Naive B cell (primary cell): Measurements from ENCODE around the gene COL4A4. TPM values are rescaled to one million over a fixed set of nuclear protein-coding genes. Genes with fewer than 3 reads are reported as not detected.

Experiments used
- ATAC-seq, 2 donors: fragments of 150-1000 bp; cut with Tn5 transposase; 2 replicates each; pipeline ENCODE4 v1.10.0; 2021; ENCODE audit warnings: low read depth in 2 of 2, mild to moderate bottlenecking in 2 of 2, moderate library complexity in 2 of 2
- DNase-seq: peaks from one replicate; pipeline ENCODE4 v3.0.0; 2022
- H3K27ac Mint-ChIP-seq, 6 donors: one replicate each; pipeline ENCODE4 v1.8.0; 2020 to 2022; ENCODE audit warnings: mild to moderate bottlenecking in 6 of 6, mixed read lengths in 6 of 6, moderate library complexity in 5 of 6, inconsistent platforms in 2 of 6
- H3K27me3 Mint-ChIP-seq, 3 donors: one replicate each; pipeline ENCODE4 v1.8.0; 2021 to 2022; ENCODE audit warnings: mixed read lengths in 3 of 3, mild to moderate bottlenecking in 1 of 3
- H3K36me3 Mint-ChIP-seq, 2 donors: one replicate each; pipeline ENCODE4 v1.8.0; 2020 to 2022; ENCODE audit warnings: mixed read lengths in 2 of 2, inconsistent platforms in 1 of 2, mild to moderate bottlenecking in 1 of 2
- H3K4me1 Mint-ChIP-seq, 3 donors: one replicate each; pipeline ENCODE4 v1.8.0; 2020 to 2022; ENCODE audit warnings: mixed read lengths in 3 of 3, inconsistent platforms in 1 of 3, mild to moderate bottlenecking in 1 of 3, moderate library complexity in 1 of 3
- H3K4me3 Mint-ChIP-seq, 8 donors: one replicate each; pipeline ENCODE4 v1.8.0; 2020 to 2022; ENCODE audit warnings: mild to moderate bottlenecking in 8 of 8, mixed read lengths in 8 of 8, moderate library complexity in 8 of 8, inconsistent platforms in 2 of 8
- H3K9me3 Mint-ChIP-seq, 7 donors: one replicate each; pipeline ENCODE4 v1.8.0; 2020 to 2022; ENCODE audit warnings: mixed read lengths in 7 of 7, mild to moderate bottlenecking in 5 of 7, inconsistent platforms in 2 of 7, moderate library complexity in 1 of 7
- polyA plus RNA-seq, 6 donors: library from polyadenylated mRNA; unstranded; fragments of 300-500 nt; fragmentation: Illumina TruSeq; gene quantifications; one replicate each; pipeline ENCODE4 v1.2.3, GENCODE V29; 2021; ENCODE audit warnings: low read depth in 6 of 6

Gene COL4A4
- polyA plus RNA-seq, 6 donors from 2014 or later = 0.03 to 1.7 (median 0.57) TPM; not detected in 1

DNA sequence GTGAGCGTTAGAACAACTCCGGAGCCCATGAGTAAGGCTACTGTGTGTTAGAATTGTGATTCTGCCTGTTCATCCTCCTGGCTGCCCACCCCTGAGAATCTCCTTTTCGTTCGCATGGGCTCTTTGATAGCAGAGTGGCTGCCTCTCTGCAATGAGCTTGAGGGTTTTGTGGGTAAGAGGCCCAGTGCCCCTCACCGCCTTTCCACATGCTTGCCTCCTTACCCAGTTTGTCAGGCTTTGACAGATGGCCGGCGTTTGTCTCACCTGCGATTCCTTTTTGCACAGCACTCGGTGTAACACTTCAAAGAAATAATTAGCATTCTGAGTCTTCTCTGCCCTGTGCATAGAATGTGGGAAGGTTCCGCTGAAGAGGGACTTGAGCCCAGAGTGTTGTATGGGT lies 190.2 kb downstream of the COL4A4 start:
- Mint-ChIP-seq H3K4me1 (peaks cover 37 to 56% (median 48%) of the 10 kb centered on the region in 3 donors), H3K4me3 (no peak overlapping the region), H3K27ac (peak overlapping the region in 2 of 6 donors; percentile 30 to 92), H3K9me3 (no peaks in the 10 kb centered on the region), H3K27me3 (no peaks in the 10 kb centered on the region), H3K36me3 (peaks cover 0 to 17% of the 10 kb centered on the region in 2 donors)
- DNase-seq (no peak), ATAC-seq (no peak)

DNA sequence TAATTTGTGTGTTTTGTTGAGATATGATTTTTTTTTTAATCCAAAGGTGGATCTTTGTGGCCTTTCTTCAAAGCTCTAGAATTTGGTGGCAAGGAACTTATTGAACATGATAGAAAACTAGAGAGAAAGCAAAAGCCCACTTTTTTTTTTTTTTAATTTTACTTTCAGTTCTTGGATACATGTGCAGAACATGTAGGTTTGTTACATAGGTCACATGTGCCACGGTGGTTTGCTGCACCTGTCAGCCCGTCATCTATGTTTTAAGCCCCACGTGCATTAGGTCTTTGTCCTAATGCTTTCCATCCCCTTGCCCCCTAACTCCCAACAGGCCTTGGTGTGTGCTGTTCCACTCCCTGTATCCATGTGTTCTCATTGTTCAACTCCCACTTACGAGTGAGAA lies 192.2 kb downstream of the COL4A4 start:
- H3K36me3 Mint-ChIP-seq = peaks cover 0 to 9% of the 10 kb centered on the region in 2 donors
- H3K27me3 Mint-ChIP-seq = no peaks in the 10 kb centered on the region
- peak overlapping the region; percentile 73 to 91 (median 83) for H3K4me3 Mint-ChIP-seq
- H3K4me1 Mint-ChIP-seq = peaks cover 32 to 58% (median 44%) of the 10 kb centered on the region in 3 donors
- H3K9me3 Mint-ChIP-seq = peaks cover 0 to 2% (median 0%) of the 10 kb centered on the region in 7 donors
- H3K27ac Mint-ChIP-seq = peak overlapping the region; percentile 92 to 99 (median 98)
- ATAC-seq (peak; percentile 47 to 49), DNase-seq (peak; percentile 39)

DNA sequence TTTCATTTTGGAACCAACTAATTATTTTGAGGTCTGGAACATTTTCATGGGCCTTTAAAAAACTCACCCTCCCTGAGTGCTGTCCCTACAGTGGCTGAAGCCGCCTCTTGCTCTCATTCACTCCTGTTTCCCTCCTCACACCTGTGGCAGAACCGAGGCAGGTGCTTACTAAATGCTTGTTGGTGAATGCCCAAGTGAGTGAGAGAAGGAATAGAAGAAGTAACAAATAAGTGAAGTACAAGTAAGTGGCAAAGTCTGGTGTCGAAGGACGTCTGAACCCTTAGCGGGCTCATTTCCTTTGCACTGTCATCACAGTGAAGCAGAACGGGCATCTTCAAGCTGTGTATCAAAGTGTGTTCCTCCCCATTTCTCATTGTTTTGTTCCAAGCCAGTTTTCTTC lies 192.9 kb downstream of the COL4A4 start:
- peaks cover 32 to 56% (median 40%) of the 10 kb centered on the region in 3 donors for H3K4me1 Mint-ChIP-seq
- ATAC-seq (peak; percentile 85 to 86), DNase-seq (peak; percentile 40)
- peaks cover 0 to 2% (median 0%) of the 10 kb centered on the region in 7 donors for H3K9me3 Mint-ChIP-seq
- H3K4me3 Mint-ChIP-seq = peak overlapping the region; percentile 73 to 91 (median 83)
- H3K27me3 Mint-ChIP-seq = no peaks in the 10 kb centered on the region
- peak overlapping the region; percentile 92 to 99 (median 98) for H3K27ac Mint-ChIP-seq
- peaks cover 0 to 9% of the 10 kb centered on the region in 2 donors for H3K36me3 Mint-ChIP-seq

DNA sequence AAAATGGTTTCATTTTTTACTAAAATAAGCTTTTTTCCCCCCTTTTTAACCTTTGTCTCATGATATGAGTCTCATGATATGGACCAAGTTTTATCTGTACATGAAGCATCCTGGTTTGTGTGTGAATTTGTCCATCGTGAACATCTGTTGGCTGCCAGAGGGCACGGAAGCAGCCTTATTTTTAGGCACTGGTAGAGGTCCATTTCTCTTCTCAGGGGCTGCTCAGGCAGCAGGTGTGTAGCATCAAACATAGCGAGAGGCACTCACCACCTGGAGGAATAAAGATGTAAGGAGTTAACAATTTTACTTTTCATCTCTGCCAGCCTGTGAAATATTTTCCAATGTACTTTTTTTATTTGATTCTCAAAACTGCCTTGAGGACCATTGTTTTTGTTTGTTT lies 193.6 kb downstream of the COL4A4 start:
- Mint-ChIP-seq H3K9me3 (peaks cover 0 to 2% (median 0%) of the 10 kb centered on the region in 7 donors), H3K27me3 (no peaks in the 10 kb centered on the region), H3K4me1 (peaks cover 32 to 56% (median 38%) of the 10 kb centered on the region in 3 donors), H3K27ac (peak overlapping the region; percentile 92 to 99 (median 98)), H3K4me3 (peak overlapping the region; percentile 73 to 91 (median 83)), H3K36me3 (peaks cover 0 to 9% of the 10 kb centered on the region in 2 donors)
- DNase-seq (no peak), ATAC-seq (peak; percentile 47)

DNA sequence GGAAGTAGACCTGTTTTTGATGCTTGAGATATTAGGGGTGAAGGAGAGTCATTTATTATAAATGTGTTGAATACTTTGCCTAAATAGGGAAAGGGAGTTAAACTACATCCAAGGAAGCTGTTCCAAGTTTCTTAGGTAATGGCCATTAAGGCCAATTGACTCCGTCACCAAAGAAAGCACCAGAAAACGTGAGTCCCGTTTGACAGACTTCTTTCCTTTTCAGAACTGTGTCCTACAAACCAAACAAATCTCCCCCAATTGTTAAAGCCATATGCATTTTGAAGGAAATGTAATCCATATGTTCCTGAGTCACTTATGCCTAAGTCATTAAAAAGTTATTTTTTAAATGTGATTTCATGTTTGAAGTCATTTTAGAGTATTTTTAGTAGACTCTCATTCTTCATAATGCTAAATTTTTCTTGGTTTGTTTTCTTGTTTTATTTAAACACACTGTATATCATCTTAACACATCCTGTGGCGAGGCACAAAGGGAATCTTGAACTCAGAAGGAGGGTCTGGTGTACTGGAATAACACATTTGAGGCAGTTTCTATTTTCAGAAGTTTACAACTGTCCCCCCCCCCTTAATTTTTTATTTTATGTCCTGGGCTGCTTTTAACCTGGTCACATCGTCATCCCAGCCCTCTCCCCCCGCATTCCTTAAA lies 194.5 kb downstream of the COL4A4 start:
- DNase-seq = no peak
- Mint-ChIP-seq H3K9me3 (peaks cover 0 to 2% (median 0%) of the 10 kb centered on the region in 7 donors), H3K4me3 (peak overlapping the region in 7 of 8 donors; percentile 37 to 91 (median 80)), H3K4me1 (peaks cover 32 to 56% (median 38%) of the 10 kb centered on the region in 3 donors), H3K36me3 (peaks cover 0 to 9% of the 10 kb centered on the region in 2 donors), H3K27me3 (no peaks in the 10 kb centered on the region), H3K27ac (peak overlapping the region; percentile 39 to 99 (median 96))
- ATAC-seq = no peak

DNA sequence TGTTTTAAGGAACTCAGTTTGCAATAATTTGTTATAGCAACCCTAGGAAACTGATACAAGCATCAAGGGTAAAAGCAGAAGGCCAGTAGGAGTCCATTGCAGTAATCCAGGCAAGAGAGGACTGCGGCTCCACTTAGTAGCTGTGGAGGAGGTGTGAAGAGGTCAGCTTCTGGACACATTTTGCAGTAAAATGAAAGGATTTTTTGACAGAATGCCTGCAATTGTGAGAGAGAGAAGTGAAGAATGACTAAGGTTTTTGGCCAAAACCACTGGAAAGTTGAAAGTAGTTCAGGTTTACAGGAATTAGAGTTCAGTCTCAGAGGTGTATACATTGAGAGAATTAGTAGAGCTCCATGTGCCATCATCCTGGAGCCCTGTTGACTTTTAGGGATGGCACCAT lies 198.6 kb downstream of the COL4A4 start:
- ATAC-seq (no peak), DNase-seq (no peak)
- H3K9me3 Mint-ChIP-seq = peaks cover 0 to 2% (median 0%) of the 10 kb centered on the region in 7 donors
- no peaks in the 10 kb centered on the region for H3K27me3 Mint-ChIP-seq
- peaks cover 7 to 21% (median 21%) of the 10 kb centered on the region in 3 donors for H3K4me1 Mint-ChIP-seq
- H3K36me3 Mint-ChIP-seq = peaks cover 0 to 2% of the 10 kb centered on the region in 2 donors
- H3K27ac Mint-ChIP-seq = no peak overlapping the region
- H3K4me3 Mint-ChIP-seq = no peak overlapping the region

DNA sequence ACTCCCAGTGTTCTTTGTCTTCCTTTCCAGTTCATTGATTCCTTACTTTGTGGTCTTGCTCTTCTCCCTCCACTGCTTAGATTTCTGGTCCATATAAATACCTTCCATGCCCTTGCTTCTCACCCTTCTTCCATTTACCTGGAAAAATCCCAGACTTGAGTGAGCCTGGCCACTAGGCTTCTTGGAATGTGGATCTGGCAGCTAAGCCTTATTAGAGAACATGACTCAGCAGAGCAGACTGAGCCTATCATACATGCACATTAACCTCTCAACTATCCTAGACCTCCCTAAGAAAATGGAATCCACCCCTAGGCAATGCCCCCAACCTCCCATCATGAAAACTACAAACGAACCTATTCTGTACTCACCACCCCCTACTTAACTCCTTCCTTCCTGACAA lies 200.5 kb downstream of the COL4A4 start:
- ATAC-seq = no peak
- H3K4me3 Mint-ChIP-seq = no peak overlapping the region
- H3K4me1 Mint-ChIP-seq = peaks cover 0 to 9% (median 3%) of the 10 kb centered on the region in 3 donors
- H3K9me3 Mint-ChIP-seq = peaks cover 0 to 9% (median 3%) of the 10 kb centered on the region in 7 donors
- no peak for DNase-seq
- peaks cover 0 to 11% of the 10 kb centered on the region in 2 donors for H3K36me3 Mint-ChIP-seq
- H3K27me3 Mint-ChIP-seq = no peaks in the 10 kb centered on the region
- H3K27ac Mint-ChIP-seq = no peak overlapping the region

DNA sequence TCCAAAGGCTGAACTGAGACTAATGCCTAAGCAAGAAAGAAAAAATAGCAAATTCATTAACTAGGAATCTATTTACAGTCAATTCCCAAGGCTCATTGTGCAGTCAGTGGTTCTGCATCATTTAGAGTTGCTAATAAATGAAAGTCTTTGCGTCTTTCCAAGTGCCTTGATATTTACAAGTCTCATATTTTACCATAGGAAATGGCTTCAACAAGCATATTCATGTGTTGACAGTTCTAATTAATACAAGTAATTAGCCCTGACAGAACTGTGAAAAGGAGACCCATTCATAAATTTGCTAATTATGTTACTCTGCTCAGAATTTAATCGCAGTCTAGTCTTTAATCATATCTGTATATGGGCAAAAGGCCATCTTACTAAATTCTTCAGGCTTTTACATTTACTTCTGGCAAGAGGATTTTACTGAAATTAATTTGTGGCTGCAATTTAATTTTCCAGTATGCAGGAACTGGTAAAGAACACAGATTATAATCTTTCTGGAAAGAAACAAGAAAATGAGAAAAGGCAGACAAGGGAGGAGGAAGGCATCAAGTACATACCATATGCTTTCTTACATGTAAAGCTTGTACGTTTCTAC lies 201.7 kb downstream of the COL4A4 start:
- no peaks in the 10 kb centered on the region for H3K27me3 Mint-ChIP-seq
- peaks cover 0 to 9% (median 1%) of the 10 kb centered on the region in 3 donors for H3K4me1 Mint-ChIP-seq
- peaks cover 0 to 13% (median 5%) of the 10 kb centered on the region in 7 donors for H3K9me3 Mint-ChIP-seq
- ATAC-seq = no peak
- no peak overlapping the region for H3K27ac Mint-ChIP-seq
- H3K36me3 Mint-ChIP-seq = peaks cover 0 to 16% of the 10 kb centered on the region in 2 donors
- no peak overlapping the region for H3K4me3 Mint-ChIP-seq
- no peak for DNase-seq

DNA sequence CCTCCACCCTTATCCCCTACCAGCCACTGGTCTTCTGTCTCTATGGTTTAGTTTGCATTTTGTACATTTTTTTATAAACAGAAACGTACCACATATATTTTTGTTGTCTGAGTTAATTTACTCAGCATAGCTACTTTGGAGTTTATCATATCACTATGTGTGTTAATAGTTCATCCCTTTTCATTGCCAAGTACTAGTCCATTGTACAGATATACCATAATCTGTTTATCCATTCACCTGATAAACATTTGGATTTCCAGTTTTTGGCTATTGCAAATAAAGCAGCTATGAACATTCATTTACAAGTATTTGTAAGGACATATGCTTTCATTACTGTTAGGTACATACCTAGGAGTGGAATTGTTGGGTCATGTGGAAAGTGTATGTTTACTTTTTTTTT lies 204.6 kb downstream of the COL4A4 start:
- H3K4me1 Mint-ChIP-seq = peaks cover 10 to 27% (median 14%) of the 10 kb centered on the region in 3 donors
- H3K27ac Mint-ChIP-seq = no peak overlapping the region
- DNase-seq = no peak
- H3K36me3 Mint-ChIP-seq = peaks cover 6 to 22% of the 10 kb centered on the region in 2 donors
- H3K4me3 Mint-ChIP-seq = no peak overlapping the region
- no peak for ATAC-seq
- peaks cover 0 to 13% (median 5%) of the 10 kb centered on the region in 7 donors for H3K9me3 Mint-ChIP-seq
- no peaks in the 10 kb centered on the region for H3K27me3 Mint-ChIP-seq

DNA sequence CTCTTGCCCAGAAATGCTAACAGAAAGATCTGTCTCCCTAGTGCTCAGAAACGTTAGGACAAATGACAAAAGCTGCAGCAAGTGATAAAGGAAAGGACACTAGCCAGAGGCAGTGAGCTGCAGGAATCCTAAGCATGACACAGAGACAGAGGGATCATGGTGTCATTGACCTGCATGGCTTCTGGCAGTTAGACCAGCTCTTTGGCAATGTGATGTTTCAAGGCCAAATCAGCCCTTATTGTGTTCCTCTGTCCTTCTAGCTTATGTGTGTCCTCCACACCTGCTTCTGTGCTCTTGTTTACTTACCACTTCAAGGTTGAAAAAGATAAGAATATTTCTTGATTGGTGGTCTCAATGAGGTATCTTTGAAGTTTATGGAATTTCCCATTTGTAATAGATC lies 207.3 kb downstream of the COL4A4 start:
- Mint-ChIP-seq H3K27ac (peak overlapping the region in 3 of 6 donors; percentile 6 to 40 (median 21)), H3K4me1 (peaks cover 16 to 34% (median 29%) of the 10 kb centered on the region in 3 donors), H3K27me3 (no peaks in the 10 kb centered on the region), H3K36me3 (peaks cover 14 to 29% of the 10 kb centered on the region in 2 donors), H3K4me3 (no peak overlapping the region), H3K9me3 (peaks cover 0 to 13% (median 5%) of the 10 kb centered on the region in 7 donors)
- ATAC-seq (no peak), DNase-seq (no peak)

DNA sequence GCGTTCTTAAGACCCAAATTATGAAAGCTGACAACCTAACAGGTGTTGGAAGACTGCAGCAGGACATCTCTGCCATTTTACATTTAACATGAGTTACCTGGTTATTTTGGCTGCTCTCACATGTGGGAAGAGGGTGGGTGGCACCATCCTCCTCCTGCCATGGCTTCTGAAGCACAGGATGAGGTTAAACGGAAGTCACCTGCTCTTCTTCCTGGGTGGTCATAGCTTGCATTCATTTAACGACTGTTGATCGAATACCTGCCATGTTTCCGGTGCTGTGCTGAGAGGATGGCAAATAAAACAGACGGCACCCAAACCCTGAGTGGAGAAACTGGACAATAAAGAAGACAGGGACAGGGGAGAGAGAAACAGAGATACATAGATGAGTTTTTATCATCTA lies 210.2 kb downstream of the COL4A4 start:
- Mint-ChIP-seq H3K36me3 (peaks cover 14 to 31% of the 10 kb centered on the region in 2 donors), H3K27ac (peak overlapping the region in 1 of 6 donors; percentile 63), H3K4me1 (peaks cover 19 to 53% (median 41%) of the 10 kb centered on the region in 3 donors), H3K27me3 (no peaks in the 10 kb centered on the region), H3K9me3 (peaks cover 0 to 9% (median 1%) of the 10 kb centered on the region in 7 donors), H3K4me3 (peak overlapping the region in 1 of 8 donors; percentile 7)
- ATAC-seq (no peak), DNase-seq (no peak)

DNA sequence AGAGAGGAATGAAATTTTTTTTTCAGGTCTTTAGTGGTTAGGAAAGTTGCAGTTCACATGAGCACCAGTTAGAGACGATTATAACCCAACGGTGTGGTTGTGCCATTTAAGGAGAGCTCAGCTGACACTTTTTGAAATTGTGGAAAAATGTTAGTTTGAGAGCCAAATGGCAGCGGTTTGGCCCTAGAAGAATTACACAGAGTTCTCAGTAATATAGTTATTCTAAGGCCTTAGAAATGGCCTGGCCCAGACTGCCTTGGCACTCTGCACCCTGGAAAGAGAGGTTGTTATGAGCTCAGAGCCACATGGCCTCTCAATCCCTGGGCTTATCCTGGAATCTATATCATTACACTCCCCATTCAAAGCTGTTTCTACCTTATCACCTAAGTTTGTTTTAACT lies 210.8 kb downstream of the COL4A4 start:
- H3K27me3 Mint-ChIP-seq = no peaks in the 10 kb centered on the region
- peaks cover 19 to 55% (median 41%) of the 10 kb centered on the region in 3 donors for H3K4me1 Mint-ChIP-seq
- H3K9me3 Mint-ChIP-seq = peaks cover 0 to 4% (median 0%) of the 10 kb centered on the region in 7 donors
- no peak overlapping the region for H3K27ac Mint-ChIP-seq
- H3K36me3 Mint-ChIP-seq = peaks cover 14 to 31% of the 10 kb centered on the region in 2 donors
- ATAC-seq = no peak
- DNase-seq = no peak
- H3K4me3 Mint-ChIP-seq = no peak overlapping the region
